Neutrophil (primary cell): ENCODE measurements around the gene PAOX.

Experiments
- H3K27ac ChIP-seq: fragments of 200-600 bp; sonication (generic); 2 replicates; pipeline ENCODE4 v1.5.1; 2016; ENCODE audit warnings: mild to moderate bottlenecking, moderate library complexity
- H3K27me3 ChIP-seq: fragments of 200-600 bp; sonication (generic); 2 replicates; pipeline ENCODE4 v1.6.0; 2016; ENCODE audit warnings: mild to moderate bottlenecking
- H3K36me3 ChIP-seq: fragments of 200-600 bp; sonication (generic); 2 replicates; pipeline ENCODE4 v1.5.1; 2017
- H3K4me1 ChIP-seq, 2 experiments: fragments of 200-600 bp in 1 of 2; sonication (generic) in 1 of 2; 1 replicate in 1 of 2; 2 replicates in 1 of 2; pipeline versions ENCODE4 v1.5.1 to v1.6.1; 2013 to 2016; ENCODE audit warnings: low read depth in 1 of 2, low read length in 1 of 2, mild to moderate bottlenecking in 1 of 2, moderate library complexity in 1 of 2; ENCODE audit not compliant: control insufficient read depth in 1 of 2, insufficient read depth in 1 of 2
- H3K4me3 ChIP-seq, 2 experiments: fragments of 200-600 bp in 1 of 2; sonication (generic) in 1 of 2; 1 replicate in 1 of 2; 2 replicates in 1 of 2; pipeline ENCODE4 v1.5.1; 2013 to 2016; ENCODE audit warnings: low read depth in 1 of 2, low read length in 1 of 2, mild to moderate bottlenecking in 1 of 2, moderate library complexity in 1 of 2
- H3K9me3 ChIP-seq: fragments of 200-600 bp; sonication (generic); 2 replicates; pipeline ENCODE4 v1.5.1; 2016
- CTCF ChIP-seq: fragments of 200-600 bp; sonication (generic); IDR thresholded peaks from 2 replicates; pipeline ENCODE4 v1.5.1; 2016; ENCODE audit warnings: antibody characterized with exemption

PAOX gene

DNA sequence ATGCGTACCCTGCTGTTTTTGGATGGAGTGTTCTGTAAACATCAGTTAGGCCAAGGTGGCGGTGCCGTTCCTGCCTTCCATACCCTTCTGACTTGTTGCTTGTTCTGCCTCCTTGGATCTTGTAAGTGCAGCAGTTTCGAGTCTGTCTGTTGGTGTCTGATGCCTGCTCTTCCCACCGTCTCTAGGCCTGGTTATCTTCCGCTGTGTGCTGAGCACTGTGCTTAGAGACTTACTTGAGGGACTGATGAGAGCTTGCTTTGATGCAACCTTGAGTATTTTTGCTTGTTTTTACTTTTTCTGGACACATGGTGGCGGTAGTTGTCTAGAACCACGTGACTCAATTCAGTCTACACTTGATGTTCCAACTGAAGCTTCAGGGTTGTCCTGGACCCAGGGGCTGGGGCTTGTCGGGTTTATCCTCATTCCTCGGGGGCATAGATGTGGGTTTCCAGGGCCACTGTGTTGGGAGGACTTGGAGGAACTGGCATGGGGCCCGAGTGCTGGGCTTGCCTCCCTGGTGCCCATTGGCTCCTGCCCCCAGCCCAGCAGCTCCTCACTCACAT lies 59.7 kb downstream of the PAOX start:
- Histone ChIP-seq H3K27ac (no peak overlapping the region), H3K27me3 (peaks cover 3% of the 10 kb centered on the region)

GRCh38 chr10:133439517-133440461 lies 60.7 kb downstream of the PAOX start:
- no peaks in the 10 kb centered on the region for H3K9me3 ChIP-seq
- no peaks in the 10 kb centered on the region for H3K36me3 ChIP-seq
- H3K4me1 ChIP-seq = peaks cover 0 to 4% of the 10 kb centered on the region in 2 experiments
- H3K27ac ChIP-seq = no peak overlapping the region
- no peak for TF ChIP-seq CTCF
- peaks cover 3% of the 10 kb centered on the region for H3K27me3 ChIP-seq
- no peak overlapping the region for H3K4me3 ChIP-seq

More for the DNA sequence above, 59.7 kb downstream of the PAOX start:
- H3K4me1 ChIP-seq = peaks cover 0 to 4% of the 10 kb centered on the region in 2 experiments
- H3K4me3 ChIP-seq = no peak overlapping the region
- TF ChIP-seq CTCF = no peak
- H3K9me3 ChIP-seq = no peaks in the 10 kb centered on the region
- H3K36me3 ChIP-seq = no peaks in the 10 kb centered on the region

DNA sequence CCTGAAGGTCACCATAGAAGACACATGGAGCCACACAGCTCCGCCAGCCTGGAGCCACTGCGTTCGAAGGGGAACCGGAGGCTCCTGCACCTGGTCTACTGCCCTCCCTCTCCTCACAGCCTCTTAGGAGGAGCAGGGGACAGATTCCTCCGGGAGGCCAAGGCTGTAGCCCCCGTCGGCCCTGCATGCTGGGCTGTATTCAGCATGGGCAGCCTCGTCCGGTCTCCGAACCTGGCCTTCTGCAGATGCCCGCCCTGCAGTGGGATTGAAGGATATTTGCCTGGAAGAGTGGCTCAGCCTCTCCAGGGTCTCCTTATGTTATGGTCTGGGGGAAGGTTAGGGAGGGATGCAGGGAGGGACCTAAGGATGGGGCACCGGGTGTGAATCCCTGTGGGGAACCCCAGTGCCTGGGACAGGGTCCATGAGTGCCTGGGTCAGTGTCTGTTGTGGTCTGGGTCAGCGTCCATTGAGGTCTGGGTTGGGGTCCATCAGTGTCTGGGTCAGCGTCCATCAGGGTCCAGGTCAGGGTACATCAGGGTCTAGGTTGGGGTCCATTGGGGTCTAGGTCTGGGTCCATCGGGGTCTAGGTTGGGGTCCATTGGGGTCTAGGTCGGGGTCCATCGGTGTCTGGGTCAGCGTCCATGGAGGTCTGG lies 61.7 kb downstream of the PAOX start:
- H3K4me3 ChIP-seq = no peak overlapping the region
- H3K9me3 ChIP-seq = peaks cover 1% of the 10 kb centered on the region
- H3K4me1 ChIP-seq = peaks cover 0 to 4% of the 10 kb centered on the region in 2 experiments
- H3K27me3 ChIP-seq = peaks cover 3% of the 10 kb centered on the region
- H3K36me3 ChIP-seq = no peaks in the 10 kb centered on the region
- no peak overlapping the region for H3K27ac ChIP-seq
- no peak for TF ChIP-seq CTCF
